K562 (cell line): Measurements from ENCODE around the gene ODF4. TPM values are rescaled to one million over a fixed set of nuclear protein-coding genes. Genes with fewer than 3 reads are reported as not detected.

Experiments
- ATAC-seq: fragments of 200-7000 bp; cut with Tn5 transposase; 3 replicates; pipeline ENCODE4 v1.9.1; 2020; ENCODE audit warnings: moderate library complexity
- BruUV-seq: library from RNA; stranded (reverse); fragments of 400-500 nt; replicated peaks from 2 replicates; lab custom pipeline; 2021; lab: Mats Ljungman, UMichigan
- CTCF ChIA-PET: fragments of 300-600 bp; formaldehyde crosslinking; extraction: SDS; loops from one replicate; lab custom pipeline; 2021; ENCODE audit warnings: low intra/inter-chr PET ratio; lab: Yijun Ruan, JAX
- POLR2A ChIA-PET: fragments of 300-600, 350-650 bp; sonication (Branson Sonifier 250); formaldehyde crosslinking; extraction: SDS; loops from one replicate; lab custom pipeline; 2021; ENCODE audit warnings: antibody characterized with exemption, inconsistent platforms; lab: Yijun Ruan, JAX
- DNase-seq, 4 experiments: peaks; one replicate each; pipeline versions ENCODE4 v3.0.0 to v3.0.0-alpha.2; 2011 to 2018; ENCODE audit warnings: low spot score in 3 of 4, mixed read lengths in 3 of 4; ENCODE audit errors: extremely low read depth in 1 of 4
- FAIRE-seq: peaks from 2 replicates; lab custom pipeline; 2011; peaks lifted over from hg19 to GRCh38; lab: Jason Lieb, UNC
- H2AFZ ChIP-seq: 2 replicates; pipeline ENCODE4 v1.6.0; 2011; ENCODE audit warnings: low read depth, low read length, control low read depth, inconsistent platforms
- H3K27ac ChIP-seq: fragments of 200-600 bp; 3 replicates; pipeline ENCODE4 v1.8.0; 2011; ENCODE audit warnings: low read depth, mild to moderate bottlenecking, control low read depth, inconsistent platforms, low read length, moderate library complexity, mixed read lengths; ENCODE audit errors: extremely low read depth
- H3K27me3 ChIP-seq, 2 experiments: fragments of 300-600 bp in 1 of 2; 2 replicates in 1 of 2; 3 replicates in 1 of 2; pipeline versions ENCODE4 v1.6.0 to v1.8.0; 2011; ENCODE audit warnings: inconsistent platforms in 2 of 2, low read length in 2 of 2, mild to moderate bottlenecking in 1 of 2, mixed read lengths in 1 of 2, moderate library complexity in 1 of 2; ENCODE audit not compliant: control insufficient read depth in 2 of 2, insufficient read depth in 2 of 2
- H3K36me3 ChIP-seq: fragments of 300-600 bp; 3 replicates; pipeline ENCODE4 v1.8.0; 2011; ENCODE audit warnings: mild to moderate bottlenecking, low read length, inconsistent platforms; ENCODE audit not compliant: control insufficient read depth, insufficient read depth
- H3K4me1 ChIP-seq, 2 experiments: fragments of 200-600 bp in 1 of 2; replicated peaks in 1 of 2; 2 replicates in 1 of 2; 3 replicates in 1 of 2; pipeline versions ENCODE4 v1.5.1 to v1.8.0; 2011; ENCODE audit warnings: inconsistent platforms in 2 of 2, low read length in 2 of 2, mild to moderate bottlenecking in 1 of 2, mixed read lengths in 1 of 2, moderate library complexity in 1 of 2; ENCODE audit not compliant: control insufficient read depth in 2 of 2, insufficient read depth in 2 of 2
- H3K4me2 ChIP-seq: 2 replicates; pipeline ENCODE4 v1.6.1; 2011; ENCODE audit warnings: low read length, control low read depth, inconsistent platforms, mixed read lengths; ENCODE audit not compliant: insufficient read depth
- H3K4me3 ChIP-seq: fragments of 200-600 bp; sonication (generic), shearing (Covaris generic); 2 replicates; pipeline ENCODE4 v1.5.1; 2016; ENCODE audit warnings: control low read depth, inconsistent platforms
- H3K79me2 ChIP-seq: fragments of 200-600 bp; 3 replicates; pipeline ENCODE4 v1.8.0; 2011; ENCODE audit warnings: low read length, inconsistent platforms; ENCODE audit not compliant: control insufficient read depth, insufficient read depth
- H3K9ac ChIP-seq, 2 experiments: 2 replicates each; pipeline versions ENCODE4 v1.6.0 to v1.6.1; 2011; ENCODE audit warnings: low read depth in 2 of 2, low read length in 2 of 2, control low read depth in 1 of 2, inconsistent platforms in 1 of 2, mild to moderate bottlenecking in 1 of 2, mixed read lengths in 1 of 2; ENCODE audit not compliant: insufficient read depth in 1 of 2
- H3K9me1 ChIP-seq: one replicate; pipeline ENCODE4 v1.6.0; 2011; ENCODE audit warnings: inconsistent platforms, mild to moderate bottlenecking, low read length, moderate library complexity; ENCODE audit not compliant: control insufficient read depth, insufficient read depth
- H3K9me3 ChIP-seq: replicated peaks from 2 replicates; pipeline ENCODE4 v1.5.1; 2011; ENCODE audit warnings: low read depth, low read length, inconsistent platforms; ENCODE audit not compliant: control insufficient read depth, insufficient read depth
- H4K20me1 ChIP-seq: replicated peaks from 2 replicates; pipeline ENCODE4 v1.6.1; 2011; ENCODE audit warnings: low read length, inconsistent platforms, mixed read lengths; ENCODE audit not compliant: control insufficient read depth, insufficient read depth
- CBX8 ChIP-seq: fragments of 200-600 bp; sonication (generic); IDR thresholded peaks from 2 replicates; pipeline ENCODE4 v1.6.1; 2012; ENCODE audit warnings: borderline replicate concordance, mixed run types, low read depth, mild to moderate bottlenecking, moderate library complexity, mixed read lengths, low read length, control low read depth, inconsistent platforms; ENCODE audit not compliant: poor library complexity, severe bottlenecking; ENCODE audit errors: extremely low read depth
- JUND ChIP-seq, 2 experiments: IDR thresholded peaks; 2 replicates in 1 of 2; 3 replicates in 1 of 2; pipeline ENCODE4 v1.6.1; 2011; ENCODE audit warnings: borderline replicate concordance in 2 of 2, low read depth in 2 of 2, low read length in 2 of 2, improper control_type of control experiment in 1 of 2, missing biosample characterization in 1 of 2, missing genetic modification characterization in 1 of 2, missing genetic modification reagents in 1 of 2
- L3MBTL2 ChIP-seq: fragments of 450-650 bp; IDR thresholded peaks from 2 replicates; pipeline ENCODE4 v1.6.1; 2016; ENCODE audit warnings: mild to moderate bottlenecking, moderate library complexity
- RBM17 ChIP-seq: fragments of 200-400 bp; formaldehyde crosslinking; IDR thresholded peaks from 2 replicates; pipeline ENCODE4 v1.6.1; 2017; ENCODE audit warnings: low read depth, mild to moderate bottlenecking, low read length, borderline replicate concordance
- SREBF2 ChIP-seq: sonication (generic); formaldehyde crosslinking; IDR thresholded peaks from 2 replicates; pipeline ENCODE4 v1.4.0; 2020; ENCODE audit warnings: mild to moderate bottlenecking, missing genetic modification reagents
- WGBS: fragments of 100-300 bp; shearing (Covaris generic); methylation state at CpG from one replicate; pipeline ENCODE4 v1.1.6; 2016; ENCODE audit warnings: low coverage, mixed read lengths; ENCODE audit not compliant: insufficient coverage; ENCODE audit errors: missing lambda C conversion rate; 5-methylcytosine and 5-hydroxymethylcytosine counted together
- in situ Hi-C: fragments of 300-500 bp; cut with MboI; formaldehyde crosslinking; loops from 4 replicates; pipeline ENCODE4 v1.15.0; 2018; ENCODE audit warnings: inconsistent platforms, mixed read lengths
- intact Hi-C: fragments of 100-400 bp; cut with micrococcal nuclease; formaldehyde crosslinking; loops from 2 replicates; pipeline ENCODE4 v1.14.2; 2022
- polyA plus RNA-seq, 8 experiments: library from polyadenylated mRNA; depleted of rRNA in 4 of 8; stranded (reverse) in 5 of 8; unstranded in 3 of 8; fragments of >200 nt; fragmentation: Nextera tagmentation in 2 of 8; fragmentation: Illumina TruSeq in 1 of 8; extraction: Ambion mirVana in 2 of 8; extraction: Trizol in 1 of 8; gene quantifications; 2 replicates each; pipeline versions ENCODE4 v1.2.1 to v1.2.3, GENCODE V29; 2011 to 2014; ENCODE audit warnings: inconsistent platforms in 1 of 8, missing spikeins in 1 of 8
- total RNA-seq, 7 experiments: library from RNA; depleted of rRNA in 6 of 7; stranded (reverse); fragments of >200 nt in 6 of 7; fragmentation: Illumina TruSeq in 2 of 7; extraction: Trizol in 2 of 7; gene quantifications; 2 replicates each; pipeline versions ENCODE4 v1.2.1 to v1.2.3, GENCODE V29; 2011 to 2021; ENCODE audit warnings: low replicate concordance in 1 of 7
- TF ChIP-seq, protein P1 (sequence below): fragments of 450-650 bp; IDR thresholded peaks from 2 replicates; pipeline ENCODE4 v1.6.1; 2017; ENCODE audit warnings: antibody characterized with exemption, mild to moderate bottlenecking

The ODF4 gene
- total and polyA plus RNA-seq, 9 of the 15 experiments (the other 6 are each of a cell fraction or from before 2014, with no cell fraction given) = not detected

GRCh38 chr17:8384801-8385378, 45.2 kb downstream of the ODF4 start:
- CTCF ChIA-PET = no interaction called here
- Histone ChIP-seq H3K9me3 (no peaks in the 10 kb centered on the region), H3K4me3 (no peak overlapping the region), H3K27me3 (no peaks in the 10 kb centered on the region), H3K36me3 (peaks cover 27% of the 10 kb centered on the region), H2AFZ (peak overlapping the region; percentile 53), H3K79me2 (peaks cover 40% of the 10 kb centered on the region), H4K20me1 (peaks cover 14% of the 10 kb centered on the region; the same call in 1 of the 2 replicates), H3K9me1 (no peaks in the 10 kb centered on the region), H3K9ac (peak overlapping the region; percentile 66 to 81; a peak in 3 of 4 replicates), H3K4me1 (peaks cover 34 to 41% of the 10 kb centered on the region in 2 experiments), H3K4me2 (peak overlapping the region; percentile 85), H3K27ac (peak overlapping the region; percentile 52)
- intact Hi-C loops (loop anchor here (5.0 to 10.0 kb wide), 2 partner anchors 48 to 160 kb away; partner anchors contain the start of gene ODF4), in situ Hi-C loops (loop anchor here (25.0 kb wide), 1 partner anchor 1152 kb away; no protein-coding TSS in a partner anchor)
- FAIRE-seq (no peak), DNase-seq (peak in 1 of 4 experiments; percentile 46), ATAC-seq (no peak)
- 19% methylated on average over 10 of the region's 12 CpGs for WGBS
- POLR2A ChIA-PET = interaction anchor here (0.6 kb wide), 1 partner anchor 52 kb away, joined by 3 read pairs; no protein-coding TSS in a partner anchor
- no TSS peak for BruUV-seq
- TF ChIP-seq, protein P1, sequence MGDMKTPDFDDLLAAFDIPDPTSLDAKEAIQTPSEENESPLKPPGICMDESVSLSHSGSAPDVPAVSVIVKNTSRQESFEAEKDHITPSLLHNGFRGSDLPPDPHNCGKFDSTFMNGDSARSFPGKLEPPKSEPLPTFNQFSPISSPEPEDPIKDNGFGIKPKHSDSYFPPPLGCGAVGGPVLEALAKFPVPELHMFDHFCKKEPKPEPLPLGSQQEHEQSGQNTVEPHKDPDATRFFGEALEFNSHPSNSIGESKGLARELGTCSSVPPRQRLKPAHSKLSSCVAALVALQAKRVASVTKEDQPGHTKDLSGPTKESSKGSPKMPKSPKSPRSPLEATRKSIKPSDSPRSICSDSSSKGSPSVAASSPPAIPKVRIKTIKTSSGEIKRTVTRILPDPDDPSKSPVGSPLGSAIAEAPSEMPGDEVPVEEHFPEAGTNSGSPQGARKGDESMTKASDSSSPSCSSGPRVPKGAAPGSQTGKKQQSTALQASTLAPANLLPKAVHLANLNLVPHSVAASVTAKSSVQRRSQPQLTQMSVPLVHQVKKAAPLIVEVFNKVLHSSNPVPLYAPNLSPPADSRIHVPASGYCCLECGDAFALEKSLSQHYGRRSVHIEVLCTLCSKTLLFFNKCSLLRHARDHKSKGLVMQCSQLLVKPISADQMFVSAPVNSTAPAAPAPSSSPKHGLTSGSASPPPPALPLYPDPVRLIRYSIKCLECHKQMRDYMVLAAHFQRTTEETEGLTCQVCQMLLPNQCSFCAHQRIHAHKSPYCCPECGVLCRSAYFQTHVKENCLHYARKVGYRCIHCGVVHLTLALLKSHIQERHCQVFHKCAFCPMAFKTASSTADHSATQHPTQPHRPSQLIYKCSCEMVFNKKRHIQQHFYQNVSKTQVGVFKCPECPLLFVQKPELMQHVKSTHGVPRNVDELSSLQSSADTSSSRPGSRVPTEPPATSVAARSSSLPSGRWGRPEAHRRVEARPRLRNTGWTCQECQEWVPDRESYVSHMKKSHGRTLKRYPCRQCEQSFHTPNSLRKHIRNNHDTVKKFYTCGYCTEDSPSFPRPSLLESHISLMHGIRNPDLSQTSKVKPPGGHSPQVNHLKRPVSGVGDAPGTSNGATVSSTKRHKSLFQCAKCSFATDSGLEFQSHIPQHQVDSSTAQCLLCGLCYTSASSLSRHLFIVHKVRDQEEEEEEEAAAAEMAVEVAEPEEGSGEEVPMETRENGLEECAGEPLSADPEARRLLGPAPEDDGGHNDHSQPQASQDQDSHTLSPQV = peak; percentile 68
- 0 out of 2 replicates have a peak, but pooled peaks have one; percentile 13 for TF ChIP-seq JUND (IDR thresholded peaks at IDR 0.05; ENCODE audit: borderline replicate concordance, low read depth, low read length)
- TF ChIP-seq JUND (tag; IDR thresholded peaks at IDR 0.05; ENCODE audit: borderline replicate concordance, low read depth, low read length) = peak; percentile 36; the same call in 2 of the 3 replicates
- peak; percentile 94 for TF ChIP-seq L3MBTL2
- TF ChIP-seq SREBF2 (CRISPR knock-in tag) = no peak
- no peak for TF ChIP-seq RBM17
- no peak for TF ChIP-seq CBX8
